HCT116 (cell line): ENCODE data around the gene PBXIP1. TPM values are rescaled to one million over a fixed set of nuclear protein-coding genes. Genes with fewer than 3 reads are reported as not detected.
"Not testable (repeated sequence)": the region's sequence is repeated elsewhere in the genome, so short reads cannot be mapped to it uniquely, and the experiment has no call there.

Experiments
- ATAC-seq: fragments of 200-7000 bp; cut with Tn5 transposase; 2 replicates; pipeline ENCODE4 v1.9.1; 2020; ENCODE audit warnings: mild to moderate bottlenecking, moderate library complexity
- BruUV-seq: library from RNA; stranded (reverse); fragments of 400-500 nt; replicated peaks from 2 replicates; lab custom pipeline; 2021; lab: Mats Ljungman, UMichigan
- CTCF ChIA-PET: fragments of 300-600 bp; sonication (Branson Sonifier 250); formaldehyde crosslinking; loops from one replicate; lab custom pipeline; 2021; ENCODE audit warnings: antibody characterized with exemption; lab: Charles Lee
- POLR2A ChIA-PET: fragments of 300-600, 350-600 bp; sonication (Branson Sonifier 250); formaldehyde crosslinking; loops from one replicate; lab custom pipeline; 2021; ENCODE audit warnings: antibody characterized with exemption; lab: Charles Lee
- RAD21 ChIA-PET, 2 experiments: fragments of 300-600 bp; sonication (Branson Sonifier 250); formaldehyde crosslinking; loops; one replicate each; lab custom pipeline; 2023; ENCODE audit warnings: low total read pairs in 2 of 2; ENCODE audit not compliant: uncharacterized antibody in 2 of 2, unreplicated experiment in 2 of 2, low non-redundant PET in 1 of 2; lab: Charles Lee
- DNase-seq: peaks from one replicate; pipeline ENCODE4 v3.0.0-alpha.2; 2010; ENCODE audit warnings: low read depth, low spot score
- H2AFZ ChIP-seq: fragments of 200-600 bp; shearing (Covaris generic), sonication (generic); 2 replicates; pipeline ENCODE4 v1.6.1; 2017; ENCODE audit warnings: low read depth, mixed run types, mixed read lengths, antibody characterized with exemption, low read length; ENCODE audit not compliant: poor library complexity, severe bottlenecking
- H3K27ac ChIP-seq: 2 replicates; pipeline ENCODE4 v1.5.1; 2012; ENCODE audit warnings: low read depth, low read length
- H3K27me3 ChIP-seq: fragments of 200-600 bp; sonication (generic); 2 replicates; pipeline ENCODE4 v1.6.1; 2016; ENCODE audit warnings: mixed run types, low read length, mixed read lengths; ENCODE audit not compliant: insufficient read depth
- H3K36me3 ChIP-seq, 2 experiments: fragments of 200-500 bp in 1 of 2; fragments of 200-600 bp in 1 of 2; sonication (Bioruptor generic) in 1 of 2; sonication (generic) in 1 of 2; 2 replicates each; pipeline versions ENCODE4 v1.5.1 to v1.6.1; 2014 to 2016; ENCODE audit warnings: low read length in 2 of 2, inconsistent platforms in 1 of 2, mixed read lengths in 1 of 2, mixed run types in 1 of 2; ENCODE audit not compliant: insufficient read depth in 2 of 2, control insufficient read depth in 1 of 2
- H3K4me1 ChIP-seq, 2 experiments: fragments of 200-600 bp in 1 of 2; sonication (generic) in 1 of 2; 2 replicates each; pipeline versions ENCODE4 v1.5.1 to v1.6.1; 2012 to 2017; ENCODE audit warnings: low read length in 2 of 2, inconsistent platforms in 1 of 2, mild to moderate bottlenecking in 1 of 2, mixed read lengths in 1 of 2, mixed run types in 1 of 2, moderate library complexity in 1 of 2; ENCODE audit not compliant: insufficient read depth in 2 of 2, control insufficient read depth in 1 of 2
- H3K4me2 ChIP-seq: fragments of 200-600 bp; sonication (generic); 2 replicates; pipeline ENCODE4 v1.6.1; 2017; ENCODE audit warnings: mixed run types, low read length, mixed read lengths
- H3K4me3 ChIP-seq, 2 experiments: fragments of 200-600 bp in 1 of 2; sonication (generic) in 1 of 2; replicated peaks in 1 of 2; 2 replicates each; pipeline ENCODE4 v1.5.1; 2011 to 2016; ENCODE audit warnings: low read length in 2 of 2, control low read depth in 1 of 2, low read depth in 1 of 2, mild to moderate bottlenecking in 1 of 2, mixed read lengths in 1 of 2, mixed run types in 1 of 2
- H3K79me2 ChIP-seq: fragments of 200-600 bp; sonication (generic); 2 replicates; pipeline ENCODE4 v1.6.1; 2017; ENCODE audit warnings: mild to moderate bottlenecking, mixed run types, low read length, moderate library complexity, mixed read lengths; ENCODE audit not compliant: insufficient read depth
- H3K9ac ChIP-seq: fragments of 200-600 bp; sonication (generic); 2 replicates; pipeline ENCODE4 v1.6.1; 2016; ENCODE audit warnings: low read length, mixed read lengths
- H3K9me2 ChIP-seq: fragments of 200-600 bp; sonication (generic), shearing (Covaris generic); 2 replicates; pipeline ENCODE4 v1.6.1; 2017; ENCODE audit warnings: mixed run types, mild to moderate bottlenecking, moderate library complexity; ENCODE audit not compliant: insufficient read depth
- H3K9me3 ChIP-seq, 2 experiments: fragments of 200-500 bp in 1 of 2; fragments of 200-600 bp in 1 of 2; sonication (Bioruptor generic) in 1 of 2; sonication (generic) in 1 of 2; 2 replicates each; pipeline ENCODE4 v1.6.1; 2014 to 2017; ENCODE audit warnings: low read length in 2 of 2, mixed read lengths in 2 of 2, inconsistent platforms in 1 of 2, low read depth in 1 of 2, mild to moderate bottlenecking in 1 of 2, mixed run types in 1 of 2, moderate library complexity in 1 of 2; ENCODE audit not compliant: control insufficient read depth in 1 of 2, insufficient read depth in 1 of 2
- H4K20me1 ChIP-seq: fragments of 200-600 bp; sonication (generic), shearing (Covaris generic); 2 replicates; pipeline ENCODE4 v1.6.1; 2017; ENCODE audit warnings: mixed run types, mild to moderate bottlenecking, moderate library complexity; ENCODE audit not compliant: insufficient read depth
- CEBPB ChIP-seq: IDR thresholded peaks from 2 replicates; pipeline ENCODE4 v1.6.1; 2012; ENCODE audit warnings: low read depth
- EZH2phosphoT487 ChIP-seq: fragments of 200-600 bp; IDR thresholded peaks from 2 replicates; pipeline ENCODE4 v1.6.1; 2018; ENCODE audit warnings: antibody characterized with exemption, borderline replicate concordance
- intact Hi-C: fragments of 100-400 bp; cut with micrococcal nuclease; formaldehyde crosslinking; loops from 2 replicates; pipeline ENCODE4 v1.10.0; 2022
- total RNA-seq: library from RNA; stranded (reverse); gene quantifications from one replicate; pipeline ENCODE4 v1.2.1, GENCODE V29; 2021; ENCODE audit not compliant: unreplicated experiment

PBXIP1 gene
- total RNA-seq, 1 experiment from 2014 or later, result 12.6 TPM

- Histone ChIP-seq H2AFZ (no peak overlapping the region), H3K27me3 (no peaks in the 10 kb centered on the region), H3K9me2 (no peaks in the 10 kb centered on the region), H3K4me3 (no peak overlapping the region), H3K9ac (no peak overlapping the region), H3K36me3 (peaks cover 11 to 27% of the 10 kb centered on the region in 2 experiments), H3K9me3 (no peaks in the 10 kb centered on the region), H3K27ac (no peak overlapping the region), H3K4me2 (no peak overlapping the region), H3K4me1 (peaks cover 13 to 36% of the 10 kb centered on the region in 2 experiments; a peak in 3 of 4 replicates), H3K79me2 (peaks cover 64% of the 10 kb centered on the region), H4K20me1 (no peaks in the 10 kb centered on the region)
- ATAC-seq, result no peak
- ChIA-PET POLR2A (interaction anchor here (1.1 to 1.3 kb wide), 2 partner anchors 9 to 18 kb away, joined by 3 read pairs; no protein-coding TSS in a partner anchor), RAD21 (no interaction called here), CTCF (no interaction called here)
- no TSS peak for BruUV-seq
- DNase-seq, result no peak
- intact Hi-C loops, result no loop called here
- TF ChIP-seq CEBPB (no peak), EZH2phosphoT487 (no peak)
These were observed 22.5 kb upstream of the PBXIP1 start for GRCh38 chr1:154978360-154978759.

GRCh38 chr1:154977762-154978161, 21.9 kb upstream of the PBXIP1 start:
- H2AFZ ChIP-seq, H3K27me3 ChIP-seq, BruUV-seq, RAD21 ChIA-PET, H3K9ac ChIP-seq, H3K9me3 ChIP-seq, DNase-seq, H3K4me2 ChIP-seq, H3K4me3 ChIP-seq, ATAC-seq, CTCF ChIA-PET, H3K9me2 ChIP-seq, intact Hi-C loops, H4K20me1 ChIP-seq, H3K27ac ChIP-seq: not testable (repeated sequence)
- POLR2A ChIA-PET, result interaction anchor here (1.1 kb wide), 1 partner anchor 10 kb away, joined by 3 read pairs; no protein-coding TSS in a partner anchor
- Histone ChIP-seq H3K4me1 (peaks cover 16 to 40% of the 10 kb centered on the region in 2 experiments; a peak in 3 of 4 replicates), H3K79me2 (peaks cover 68% of the 10 kb centered on the region), H3K36me3 (peaks cover 11 to 27% of the 10 kb centered on the region in 2 experiments)
